ENCODE data around the gene UCN3. TPM values are rescaled to one million over a fixed set of nuclear protein-coding genes. Genes with fewer than 3 reads are reported as not detected.
"Not testable (repeated sequence)": the region's sequence is repeated elsewhere in the genome, so short reads cannot be mapped to it uniquely, and the experiment has no call there.

Gene UCN3
- total and polyA plus RNA-seq, 7 donors, result 3.9 TPM; not detected in 5

GRCh38 chr10:5402798-5403197, 38.0 kb downstream of the UCN3 start:
- intact Hi-C loops (cut with DNase I), result no loop called here
- no peak overlapping the region for H3K27ac ChIP-seq
- DNase-seq, result no peak
- H3K4me1 ChIP-seq, result no peaks in the 10 kb centered on the region
- TF ChIP-seq CTCF (IDR thresholded peaks at IDR 0.05), result no peak
- no peak for TF ChIP-seq POLR2AphosphoS5 (IDR thresholded peaks at IDR 0.05)
- no peak for TF ChIP-seq EP300 (IDR thresholded peaks at IDR 0.05)
- TF ChIP-seq POLR2A (IDR thresholded peaks at IDR 0.05), result no peak
- H3K36me3 ChIP-seq, result no peaks in the 10 kb centered on the region
- no peaks in the 10 kb centered on the region for H3K9me3 ChIP-seq
- WGBS, 2 donors, result 64 to 74% methylated on average over 3 of the region's 3 CpGs
- no peak overlapping the region for H3K4me3 ChIP-seq
- H3K27me3 ChIP-seq, result no peaks in the 10 kb centered on the region

GRCh38 chr10:5404208-5405041, 39.7 kb downstream of the UCN3 start, which contains the start of gene TUBAL3:
Gene TUBAL3 (minus strand): TSS chr10:5404828. CDS start chr10:5404792, 36 bp downstream.
- H3K4me1 ChIP-seq, result no peaks in the 10 kb centered on the region
- no peak for DNase-seq
- WGBS, 2 donors, result 41 to 64% methylated on average over 8 of the region's 8 CpGs
- H3K4me3 ChIP-seq, result no peak within 1 kb of the TSS
- no peak within 1 kb of the TSS for H3K27ac ChIP-seq
- no peaks in the 10 kb centered on the region for H3K27me3 ChIP-seq
- TF ChIP-seq POLR2AphosphoS5 (IDR thresholded peaks at IDR 0.05) (no peak), EP300 (IDR thresholded peaks at IDR 0.05) (no peak), POLR2A (IDR thresholded peaks at IDR 0.05) (no peak), CTCF (IDR thresholded peaks at IDR 0.05) (no peak)
- no peaks in the 10 kb centered on the region for H3K36me3 ChIP-seq
- H3K9me3 ChIP-seq, result no peaks in the 10 kb centered on the region
- intact Hi-C loops (cut with DNase I), result no loop called here

- intact Hi-C loops (cut with DNase I), result no loop called here
- Histone ChIP-seq H3K36me3 (no peaks in the 10 kb centered on the region), H3K27me3 (peaks cover 0 to 4% (median 0%) of the 10 kb centered on the region in 3 donors), H3K9me3 (no peaks in the 10 kb centered on the region), H3K4me1 (peaks cover 0 to 2% (median 0%) of the 10 kb centered on the region in 4 donors), H3K27ac (no peak overlapping the region), H3K4me3 (no peak overlapping the region)
- TF ChIP-seq EP300 (IDR thresholded peaks at IDR 0.05) (no peak), POLR2A (IDR thresholded peaks at IDR 0.05) (no peak), POLR2AphosphoS5 (IDR thresholded peaks at IDR 0.05) (no peak), CTCF (IDR thresholded peaks at IDR 0.05) (no peak)
- 78 to 81% methylated on average over 1 of the region's 1 CpG for WGBS, 2 donors
- DNase-seq, result no peak
Observed at GRCh38 chr10:5406918-5407317, 42.2 kb downstream of the UCN3 start.

- intact Hi-C loops (cut with DNase I); H3K4me3 ChIP-seq; H3K9me3 ChIP-seq; H3K36me3 ChIP-seq; H3K27me3 ChIP-seq; H3K27ac ChIP-seq; DNase-seq: not testable (repeated sequence)
- H3K4me1 ChIP-seq, result peaks cover 0 to 13% (median 3%) of the 10 kb centered on the region in 4 donors
Observed at GRCh38 chr10:5410787-5411186, 46.0 kb downstream of the UCN3 start.

GRCh38 chr10:5411941-5412276, 47.1 kb downstream of the UCN3 start:
- Histone ChIP-seq H3K4me1 (peaks cover 0 to 13% (median 3%) of the 10 kb centered on the region in 4 donors), H3K9me3 (no peaks in the 10 kb centered on the region), H3K27me3 (peaks cover 0 to 4% (median 0%) of the 10 kb centered on the region in 3 donors), H3K4me3 (peak overlapping the region; percentile 77 to 88 (median 84)), H3K36me3 (no peaks in the 10 kb centered on the region), H3K27ac (peak overlapping the region in 3 of 4 donors; percentile 69 to 81 (median 74))
- intact Hi-C loops (cut with DNase I), result no loop called here
- TF ChIP-seq CTCF (IDR thresholded peaks at IDR 0.05) (no peak), EP300 (IDR thresholded peaks at IDR 0.05) (no peak), POLR2AphosphoS5 (IDR thresholded peaks at IDR 0.05) (no peak), POLR2A (IDR thresholded peaks at IDR 0.05) (no peak)
- no peak for DNase-seq
- 11 to 36% methylated on average over 3 of the region's 3 CpGs for WGBS, 2 donors

Measured in sigmoid colon (tissue), 7 donors.